H1 (cell line): ENCODE data around the gene PTPRD. TPM values are rescaled to one million over a fixed set of nuclear protein-coding genes. Genes with fewer than 3 reads are reported as not detected.

Source experiments
- CTCF ChIA-PET: fragments of 300-600 bp; sonication (Branson Sonifier 250); formaldehyde crosslinking; loops from one replicate; lab custom pipeline; 2021; ENCODE audit not compliant: partially characterized antibody; lab: Charles Lee
- POLR2A ChIA-PET: fragments of 300-600 bp; sonication (Branson Sonifier 250); formaldehyde crosslinking; loops from one replicate; lab custom pipeline; 2021; ENCODE audit warnings: inconsistent platforms; ENCODE audit not compliant: partially characterized antibody; lab: Charles Lee
- DNase-seq, 2 experiments: peaks; one replicate each; pipeline versions ENCODE4 v3.0.0 to v3.0.0-alpha.2; 2010 to 2022; ENCODE audit warnings: low spot score in 2 of 2, low read depth in 1 of 2, mixed read lengths in 1 of 2
- FAIRE-seq: peaks from 2 replicates; lab custom pipeline; 2011; peaks lifted over from hg19 to GRCh38; lab: Jason Lieb, UNC
- H2AFZ ChIP-seq: 2 replicates; pipeline ENCODE4 v1.8.1; 2012; ENCODE audit warnings: low read length, inconsistent platforms
- H2AK5ac ChIP-seq: 2 replicates; pipeline ENCODE4 v1.6.1; 2013; ENCODE audit warnings: low read depth, low read length
- H2BK120ac ChIP-seq: replicated peaks from 2 replicates; pipeline ENCODE3; 2013; ENCODE audit warnings: low read depth, low read length, inconsistent platforms
- H2BK12ac ChIP-seq: 2 replicates; pipeline ENCODE4 v1.6.1; 2013; ENCODE audit warnings: low read depth, low read length
- H2BK15ac ChIP-seq: 2 replicates; pipeline ENCODE4 v1.6.1; 2013; ENCODE audit warnings: low read length
- H2BK20ac ChIP-seq: 2 replicates; pipeline ENCODE4 v1.6.1; 2013; ENCODE audit warnings: low read length
- H2BK5ac ChIP-seq: 2 replicates; pipeline ENCODE4 v1.6.1; 2013; ENCODE audit warnings: low read depth, low read length
- H3K14ac ChIP-seq: 2 replicates; pipeline ENCODE4 v1.6.1; 2013; ENCODE audit warnings: inconsistent platforms; ENCODE audit not compliant: insufficient read length
- H3K18ac ChIP-seq: 2 replicates; pipeline ENCODE4 v1.6.1; 2013; ENCODE audit warnings: low read length; ENCODE audit errors: extremely low read depth
- H3K23ac ChIP-seq: 2 replicates; pipeline ENCODE4 v1.6.1; 2013; ENCODE audit warnings: inconsistent platforms; ENCODE audit not compliant: insufficient read length
- H3K23me2 ChIP-seq: 2 replicates; pipeline ENCODE4 v1.6.1; 2013; ENCODE audit warnings: low read depth, low read length
- H3K27ac ChIP-seq: 2 replicates; pipeline ENCODE4 v1.6.1; 2011; ENCODE audit warnings: low read depth, low read length, inconsistent platforms
- H3K27me3 ChIP-seq, 4 experiments: replicated peaks in 1 of 4; 1 replicate in 1 of 4; 2 replicates in 3 of 4; pipeline versions ENCODE4 v1.6.1 to v1.8.1; 2011 to 2013; ENCODE audit warnings: low read length in 3 of 4, mild to moderate bottlenecking in 3 of 4, inconsistent platforms in 2 of 4, mixed read lengths in 2 of 4, moderate library complexity in 1 of 4; ENCODE audit not compliant: control insufficient read depth in 3 of 4, insufficient read depth in 3 of 4; ENCODE audit errors: extremely low read depth in 1 of 4
- H3K36me3 ChIP-seq, 4 experiments: 2 replicates each; pipeline versions ENCODE4 v1.6.1 to v1.8.1; 2011 to 2013; ENCODE audit warnings: mild to moderate bottlenecking in 4 of 4, low read length in 3 of 4, moderate library complexity in 2 of 4, control low read depth in 1 of 4, inconsistent platforms in 1 of 4; ENCODE audit not compliant: insufficient read depth in 4 of 4, control insufficient read depth in 2 of 4
- H3K4ac ChIP-seq: replicated peaks from 2 replicates; pipeline ENCODE3; 2013; ENCODE audit warnings: low read length, low read depth, mixed read lengths, inconsistent platforms; ENCODE audit not compliant: insufficient read length
- H3K4me1 ChIP-seq, 4 experiments: replicated peaks in 1 of 4; 1 replicate in 1 of 4; 2 replicates in 3 of 4; pipeline versions ENCODE4 v1.6.1 to v1.8.1; 2011 to 2013; ENCODE audit warnings: low read length in 3 of 4, inconsistent platforms in 2 of 4, mixed read lengths in 1 of 4; ENCODE audit not compliant: insufficient read depth in 4 of 4, control insufficient read depth in 3 of 4
- H3K4me2 ChIP-seq, 2 experiments: 2 replicates each; pipeline versions ENCODE4 v1.6.1 to v1.8.1; 2011 to 2013; ENCODE audit warnings: low read depth in 2 of 2, low read length in 2 of 2, control low read depth in 1 of 2, inconsistent platforms in 1 of 2, mild to moderate bottlenecking in 1 of 2; ENCODE audit not compliant: insufficient read depth in 1 of 2
- H3K4me3 ChIP-seq, 4 experiments: fragments of 200-600, 300-600 bp in 1 of 4; sonication (generic), shearing (Covaris generic), sonication (Bioruptor Twin) in 1 of 4; 2 replicates each; pipeline versions ENCODE4 v1.5.1 to v1.8.1; 2011 to 2016; ENCODE audit warnings: low read length in 4 of 4, low read depth in 3 of 4, control low read depth in 2 of 4, inconsistent platforms in 2 of 4, mild to moderate bottlenecking in 2 of 4, mixed read lengths in 1 of 4, moderate library complexity in 1 of 4; ENCODE audit not compliant: insufficient read depth in 2 of 4; ENCODE audit errors: extremely low read depth in 1 of 4
- H3K56ac ChIP-seq: replicated peaks from 2 replicates; pipeline ENCODE3; 2013; ENCODE audit warnings: low read depth, mild to moderate bottlenecking, mixed read lengths, low read length, inconsistent platforms; ENCODE audit not compliant: insufficient read length
- H3K79me1 ChIP-seq: 2 replicates; pipeline ENCODE4 v1.6.1; 2013; ENCODE audit warnings: low read depth, low read length, control low read depth
- H3K79me2 ChIP-seq, 2 experiments: 2 replicates each; pipeline versions ENCODE4 v1.6.1 to v1.8.1; 2012 to 2013; ENCODE audit warnings: low read length in 2 of 2, mild to moderate bottlenecking in 2 of 2, inconsistent platforms in 1 of 2; ENCODE audit not compliant: insufficient read depth in 2 of 2, control insufficient read depth in 1 of 2
- H3K9ac ChIP-seq, 4 experiments: replicated peaks in 1 of 4; 1 replicate in 1 of 4; 2 replicates in 3 of 4; pipeline versions ENCODE4 v1.6.1 to v1.8.1; 2011 to 2013; ENCODE audit warnings: low read depth in 3 of 4, low read length in 3 of 4, control low read depth in 2 of 4, mild to moderate bottlenecking in 2 of 4, moderate library complexity in 2 of 4, inconsistent platforms in 1 of 4; ENCODE audit errors: extremely low read depth in 1 of 4
- H3K9me3 ChIP-seq, 2 experiments: 2 replicates each; pipeline versions ENCODE4 v1.6.1 to v1.8.1; 2012 to 2013; ENCODE audit warnings: mild to moderate bottlenecking in 2 of 2, moderate library complexity in 2 of 2, control low read depth in 1 of 2, inconsistent platforms in 1 of 2, low read depth in 1 of 2, low read length in 1 of 2, mixed read lengths in 1 of 2; ENCODE audit not compliant: insufficient read depth in 2 of 2
- H4K20me1 ChIP-seq, 2 experiments: replicated peaks in 1 of 2; 2 replicates each; pipeline versions ENCODE3 to v1.8.1; 2011 to 2013; ENCODE audit warnings: inconsistent platforms in 2 of 2, low read length in 2 of 2, mild to moderate bottlenecking in 1 of 2; ENCODE audit not compliant: insufficient read depth in 2 of 2, control insufficient read depth in 1 of 2
- H4K5ac ChIP-seq: 2 replicates; pipeline ENCODE4 v1.6.1; 2013; ENCODE audit warnings: low read length, low read depth, mixed read lengths, inconsistent platforms; ENCODE audit not compliant: insufficient read length
- H4K8ac ChIP-seq: 2 replicates; pipeline ENCODE4 v1.8.0; 2013; ENCODE audit warnings: mild to moderate bottlenecking, moderate library complexity, low read length, inconsistent platforms; ENCODE audit not compliant: insufficient read depth; ENCODE audit errors: extremely low read depth
- H4K91ac ChIP-seq: replicated peaks from 2 replicates; pipeline ENCODE3; 2013; ENCODE audit warnings: low read length, mixed read lengths, inconsistent platforms; ENCODE audit not compliant: insufficient read length
- WGBS, 2 experiments: shearing (Covaris generic) in 1 of 2; methylation state at CpG; one replicate each; pipeline versions ENCODE4 v1.1.6 to v1.1.7; 2013 to 2015; ENCODE audit warnings: low lambda C conversion rate in 2 of 2, mixed read lengths in 2 of 2, inconsistent platforms in 1 of 2, low coverage in 1 of 2, missing lambda C conversion rate in 1 of 2; ENCODE audit not compliant: insufficient replicate concordance in 2 of 2, insufficient coverage in 1 of 2, insufficient read length in 1 of 2; ENCODE audit errors: extremely low coverage in 1 of 2, missing lambda C conversion rate in 1 of 2; 5-methylcytosine and 5-hydroxymethylcytosine counted together
- polyA plus RNA-seq, 7 experiments: library from polyadenylated mRNA; depleted of rRNA in 3 of 7; stranded (reverse) in 5 of 7; unstranded in 2 of 7; fragments of >200 nt in 5 of 7; fragments of 200-250 nt in 2 of 7; gene quantifications; 1 replicate in 5 of 7; 2 replicates in 1 of 7; 4 replicates in 1 of 7; pipeline versions ENCODE4 v1.2.1 to v1.2.3, GENCODE V29; 2011 to 2013; ENCODE audit warnings: missing spikeins in 2 of 7, mixed read lengths in 2 of 7
- total RNA-seq: library from RNA; stranded (reverse); fragmentation: NEBNext Ultra II Directional; extraction: Animal tissue kit (Norgen Biotek cat#: 25700); gene quantifications from 2 replicates; pipeline ENCODE4 v1.2.1, GENCODE V29; 2021

PTPRD gene
- total and polyA plus RNA-seq, 2 of the 8 experiments (the other 6 are each of a cell fraction or from before 2014, with no cell fraction given), result 17.2 to 77.0 TPM

DNA sequence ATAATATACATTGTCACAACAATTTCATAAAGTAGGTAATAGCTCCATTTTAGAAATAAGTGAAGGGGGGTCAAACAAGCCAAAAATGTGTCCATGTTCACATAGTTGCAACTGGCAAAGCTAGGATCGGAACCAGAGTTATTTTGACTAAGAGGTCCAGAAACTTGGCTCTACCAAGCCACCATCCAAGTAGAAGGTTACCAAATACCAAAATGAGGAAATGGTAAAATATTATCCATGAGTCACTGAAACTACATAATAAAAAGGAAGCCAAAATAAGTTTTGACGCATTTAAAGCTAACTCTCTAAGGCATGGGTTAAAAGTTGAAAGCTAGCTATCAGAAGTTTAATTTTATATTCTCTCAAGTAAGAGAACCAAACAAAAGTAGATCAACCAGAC, 1926.3 kb downstream of the PTPRD start:
- H4K91ac ChIP-seq, result no peak overlapping the region
- peaks cover 0 to 7% (median 2%) of the 10 kb centered on the region in 4 experiments; a peak in 4 of 7 replicates for H3K4me1 ChIP-seq
- no peak overlapping the region for H3K27ac ChIP-seq
- ChIA-PET POLR2A (interaction anchor here (0.9 kb wide), 1 partner anchor 8 kb away, joined by 3 read pairs; no protein-coding TSS in a partner anchor), CTCF (no interaction called here)
- no peaks in the 10 kb centered on the region for H3K23me2 ChIP-seq
- no peak overlapping the region for H2BK120ac ChIP-seq
- no peaks in the 10 kb centered on the region for H3K79me2 ChIP-seq
- no peak overlapping the region for H3K14ac ChIP-seq
- WGBS, 2 experiments, result 100% methylated on average over 2 of the region's 2 CpGs; no CpG with 5 or more reads in 1 of the 2 experiments
- no peak overlapping the region for H2BK5ac ChIP-seq
- H3K27me3 ChIP-seq, result no peaks in the 10 kb centered on the region
- H3K23ac ChIP-seq, result no peak overlapping the region
- DNase-seq (no peak), FAIRE-seq (no peak)
- no peak overlapping the region for H2BK15ac ChIP-seq
- H3K9ac ChIP-seq, result no peak overlapping the region
- no peak overlapping the region for H3K4ac ChIP-seq
- no peaks in the 10 kb centered on the region for H4K20me1 ChIP-seq
- H3K4me2 ChIP-seq, result no peak overlapping the region
- H4K5ac ChIP-seq, result no peak overlapping the region
- no peaks in the 10 kb centered on the region; a peak in 1 of 4 replicates for H3K9me3 ChIP-seq
- H3K18ac ChIP-seq, result no peak overlapping the region
- no peak overlapping the region for H2AK5ac ChIP-seq
- peaks cover 0 to 4% (median 0%) of the 10 kb centered on the region in 4 experiments; a peak in 1 of 8 replicates for H3K36me3 ChIP-seq
- H3K56ac ChIP-seq, result no peak overlapping the region
- no peak overlapping the region for H2BK20ac ChIP-seq
- H4K8ac ChIP-seq, result no peak overlapping the region
- H3K79me1 ChIP-seq, result no peaks in the 10 kb centered on the region
- H2BK12ac ChIP-seq, result no peak overlapping the region
- no peak overlapping the region for H2AFZ ChIP-seq
- no peak overlapping the region for H3K4me3 ChIP-seq
